IMR-90 (cell line): ENCODE results near the gene CDKL1. TPM values are rescaled to one million over a fixed set of nuclear protein-coding genes. Genes with fewer than 3 reads are reported as not detected.

ENCODE experiments used
- ATAC-seq: fragments of 200-7000 bp; cut with Tn5 transposase; 2 replicates; pipeline ENCODE4 v1.9.1; 2020; ENCODE audit warnings: low read depth, mild to moderate bottlenecking, moderate library complexity
- BruUV-seq: library from RNA; stranded (reverse); fragments of 400-500 nt; replicated peaks from 2 replicates; lab custom pipeline; 2021; lab: Mats Ljungman, UMichigan
- CTCF ChIA-PET: fragments of 300-600 bp; formaldehyde crosslinking; extraction: SDS; loops from one replicate; lab custom pipeline; 2021; ENCODE audit warnings: antibody characterized with exemption; lab: Yijun Ruan, JAX
- POLR2A ChIA-PET: fragments of 300-600 bp; sonication (Branson Sonifier 250); formaldehyde crosslinking; loops from one replicate; lab custom pipeline; 2022; ENCODE audit warnings: antibody characterized with exemption; ENCODE audit not compliant: unreplicated experiment; lab: Charles Lee
- DNase-seq: peaks from one replicate; pipeline ENCODE4 v3.0.0; 2013
- H2AFZ ChIP-seq: replicated peaks from 2 replicates; pipeline ENCODE3; 2013; ENCODE audit warnings: low read length, mild to moderate bottlenecking; ENCODE audit not compliant: poor library complexity
- H2AK5ac ChIP-seq: 2 replicates; pipeline ENCODE4 v1.6.1; 2013; ENCODE audit warnings: low read depth, low read length, inconsistent platforms
- H2AK9ac ChIP-seq: replicated peaks from 2 replicates; pipeline ENCODE3; 2013; ENCODE audit warnings: mild to moderate bottlenecking, low read depth, low read length, moderate library complexity; ENCODE audit not compliant: poor library complexity
- H2BK120ac ChIP-seq: 2 replicates; pipeline ENCODE4 v1.6.1; 2013; ENCODE audit warnings: low read depth, low read length, inconsistent platforms
- H2BK15ac ChIP-seq: 3 replicates; pipeline ENCODE4 v1.6.1; 2013; ENCODE audit warnings: low read depth, low read length, inconsistent platforms
- H2BK20ac ChIP-seq: 2 replicates; pipeline ENCODE4 v1.6.1; 2013; ENCODE audit warnings: low read depth, mild to moderate bottlenecking, inconsistent platforms, low read length, moderate library complexity
- H2BK5ac ChIP-seq: 2 replicates; pipeline ENCODE4 v1.6.1; 2013; ENCODE audit warnings: mild to moderate bottlenecking, low read depth, low read length, inconsistent platforms; ENCODE audit not compliant: poor library complexity, severe bottlenecking
- H3K14ac ChIP-seq: replicated peaks from 2 replicates; pipeline ENCODE4 v1.6.1; 2013; ENCODE audit warnings: low read depth, low read length, inconsistent platforms
- H3K18ac ChIP-seq: 2 replicates; pipeline ENCODE4 v1.6.1; 2013; ENCODE audit warnings: low read depth, low read length, control low read depth
- H3K23ac ChIP-seq: 2 replicates; pipeline ENCODE4 v1.6.1; 2013; ENCODE audit warnings: low read depth, low read length, inconsistent platforms
- H3K27ac ChIP-seq: 2 replicates; pipeline ENCODE4 v1.5.1; 2013; ENCODE audit warnings: mild to moderate bottlenecking, control low read depth, low read length; ENCODE audit not compliant: insufficient read depth
- H3K27me3 ChIP-seq: 2 replicates; pipeline ENCODE4 v1.6.1; 2013; ENCODE audit warnings: low read length; ENCODE audit not compliant: control insufficient read depth, insufficient read depth
- H3K36me3 ChIP-seq: 2 replicates; pipeline ENCODE4 v1.6.1; 2013; ENCODE audit warnings: low read length, mixed read lengths; ENCODE audit not compliant: control insufficient read depth, insufficient read depth
- H3K4ac ChIP-seq: 2 replicates; pipeline ENCODE4 v1.6.1; 2013; ENCODE audit warnings: low read depth, low read length, inconsistent platforms
- H3K4me1 ChIP-seq: 2 replicates; pipeline ENCODE4 v1.6.1; 2013; ENCODE audit warnings: low read length, mixed read lengths; ENCODE audit not compliant: control insufficient read depth, insufficient read depth
- H3K4me2 ChIP-seq: 2 replicates; pipeline ENCODE4 v1.6.1; 2013; ENCODE audit warnings: low read depth, mild to moderate bottlenecking, control low read depth, low read length, moderate library complexity
- H3K4me3 ChIP-seq: 2 replicates; pipeline ENCODE4 v1.5.1; 2013; ENCODE audit warnings: low read depth, mild to moderate bottlenecking, control low read depth, low read length, moderate library complexity; ENCODE audit not compliant: insufficient read depth
- H3K56ac ChIP-seq: 2 replicates; pipeline ENCODE4 v1.6.1; 2013; ENCODE audit warnings: low read length, inconsistent platforms; ENCODE audit not compliant: insufficient read depth; ENCODE audit errors: extremely low read depth
- H3K79me1 ChIP-seq, 2 experiments: 2 replicates each; pipeline ENCODE4 v1.6.1; 2013; ENCODE audit warnings: low read length in 2 of 2, inconsistent platforms in 1 of 2, low read depth in 1 of 2
- H3K9ac ChIP-seq: 2 replicates; pipeline ENCODE4 v1.6.1; 2013; ENCODE audit warnings: low read depth, low read length, control low read depth
- H3K9me1 ChIP-seq: 2 replicates; pipeline ENCODE4 v1.6.1; 2013; ENCODE audit warnings: low read length, inconsistent platforms; ENCODE audit not compliant: insufficient read depth
- H3K9me3 ChIP-seq: 2 replicates; pipeline ENCODE4 v1.6.1; 2013; ENCODE audit warnings: low read length; ENCODE audit not compliant: control insufficient read depth, insufficient read depth
- H4K20me1 ChIP-seq: 2 replicates; pipeline ENCODE4 v1.6.1; 2013; ENCODE audit warnings: low read length, inconsistent platforms; ENCODE audit not compliant: insufficient read depth
- H4K5ac ChIP-seq: 2 replicates; pipeline ENCODE4 v1.6.1; 2013; ENCODE audit warnings: mild to moderate bottlenecking, low read depth, low read length, control low read depth
- H4K8ac ChIP-seq, 2 experiments: 2 replicates each; pipeline ENCODE4 v1.6.1; 2013; ENCODE audit warnings: low read depth in 2 of 2, low read length in 2 of 2, control low read depth in 1 of 2, inconsistent platforms in 1 of 2
- H4K91ac ChIP-seq: 2 replicates; pipeline ENCODE4 v1.6.1; 2013; ENCODE audit warnings: low read depth, low read length, inconsistent platforms; ENCODE audit not compliant: insufficient read depth
- CEBPB ChIP-seq: IDR thresholded peaks from 2 replicates; pipeline ENCODE4 v1.6.1; 2012; ENCODE audit warnings: low read depth, low read length, improper control_type of control experiment
- MXI1 ChIP-seq: IDR thresholded peaks from 2 replicates; pipeline ENCODE4 v1.6.1; 2012; ENCODE audit warnings: low read depth, mild to moderate bottlenecking, low read length, moderate library complexity, borderline replicate concordance
- POLR2A ChIP-seq: IDR thresholded peaks from 2 replicates; pipeline ENCODE4 v1.6.1; 2012; ENCODE audit warnings: mild to moderate bottlenecking, low read depth, low read length
- WGBS, 2 experiments: methylation state at CpG; one replicate each; pipeline versions ENCODE4 v1.1.5 to v1.1.7; 2013; ENCODE audit warnings: missing lambda C conversion rate in 2 of 2; ENCODE audit not compliant: insufficient read length in 1 of 2; ENCODE audit errors: extremely low coverage in 2 of 2; 5-methylcytosine and 5-hydroxymethylcytosine counted together
- dilution Hi-C: fragments of 300-500 bp; cut with HindIII; formaldehyde crosslinking; loops from one replicate; pipeline ENCODE4 v1.14.3; 2018; ENCODE audit warnings: low sequenced_read_pairs; ENCODE audit not compliant: unreplicated experiment
- in situ Hi-C: fragments of 300-500 bp; cut with MboI; formaldehyde crosslinking; loops from 3 replicates; pipeline ENCODE4 v1.14.3; 2019; ENCODE audit warnings: low sequenced_read_pairs, inconsistent platforms, mixed read lengths
- intact Hi-C: fragments of 100-400 bp; cut with micrococcal nuclease; formaldehyde crosslinking; loops from 2 replicates; pipeline ENCODE4 v1.10.0; 2022
- polyA plus RNA-seq, 3 experiments: library from polyadenylated mRNA; depleted of rRNA; stranded (reverse); fragments of >200 nt; gene quantifications; 2 replicates each; pipeline ENCODE4 v1.2.3, GENCODE V29; 2012; ENCODE audit warnings: low replicate concordance in 1 of 3
- total RNA-seq: library from RNA; depleted of rRNA; stranded (reverse); fragments of >200 nt; gene quantifications from 2 replicates; pipeline ENCODE4 v1.2.3, GENCODE V29; 2012

The CDKL1 gene
- total and polyA plus RNA-seq, 2 of the 4 experiments (the other 2 are of a cell fraction): 1.9 to 3.8 TPM

DNA sequence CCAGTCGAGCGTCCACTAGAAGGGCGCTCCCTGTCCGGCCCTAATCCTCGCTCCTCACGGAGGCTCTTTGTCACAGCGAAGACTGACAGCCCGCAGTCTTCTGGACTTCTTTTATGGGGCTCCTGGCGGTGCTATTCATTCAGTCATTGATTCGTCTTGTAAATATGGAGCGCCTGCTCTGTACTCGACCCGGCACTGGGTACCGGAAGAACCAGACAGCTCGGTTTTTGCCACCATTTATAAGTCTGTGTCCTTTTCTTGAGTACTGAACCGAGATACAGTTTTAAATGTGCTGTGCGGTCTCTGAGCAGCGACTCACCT lies 84.0 kb downstream of the CDKL1 start:
- Histone ChIP-seq H3K4me3 (peak overlapping the region; percentile 76), H4K20me1 (no peaks in the 10 kb centered on the region), H2BK120ac (no peak overlapping the region), H3K27ac (peak overlapping the region; percentile 82), H3K27me3 (no peaks in the 10 kb centered on the region), H2AFZ (peak overlapping the region; percentile 96), H3K4me2 (peak overlapping the region; percentile 99), H3K14ac (peak overlapping the region; percentile 74), H2BK15ac (no peak overlapping the region), H3K4ac (peak overlapping the region; percentile 71), H4K5ac (peak overlapping the region; percentile 14), H3K36me3 (no peaks in the 10 kb centered on the region), H4K91ac (peak overlapping the region; percentile 69), H2AK5ac (no peak overlapping the region; the same call in none of the 2 replicates), H3K18ac (peak overlapping the region; percentile 67; the same call in 1 of the 2 replicates), H3K56ac (peak overlapping the region; percentile 43; the same call in 1 of the 2 replicates), H2BK20ac (no peak overlapping the region), H3K9ac (peak overlapping the region; percentile 86), H3K79me1 (peaks cover 15 to 38% of the 10 kb centered on the region in 2 experiments), H3K4me1 (peaks cover 4% of the 10 kb centered on the region), H3K9me1 (peaks cover 3% of the 10 kb centered on the region), H3K23ac (peak overlapping the region; percentile 39), H2BK5ac (peak overlapping the region; percentile 65), H2AK9ac (peak overlapping the region; percentile 84), H3K9me3 (no peaks in the 10 kb centered on the region), H4K8ac (peak overlapping the region; percentile 79 to 84)
- BruUV-seq: no TSS peak
- intact Hi-C loops: no loop called here
- in situ Hi-C loops: no loop called here
- ChIA-PET POLR2A (interaction anchor here (0.5 to 0.8 kb wide), 9 partner anchors 16 to 473 kb away, joined by 3 to 6 read pairs (median 3); partner anchors contain the start of gene SOS2), CTCF (interaction anchor here (1.8 kb wide), 1 partner anchor 15 kb away, joined by 4 read pairs; no protein-coding TSS in a partner anchor)
- WGBS, 2 experiments: 3% methylated on average over 12 of the region's 18 CpGs; no CpG with 5 or more reads in 1 of the 2 experiments
- dilution Hi-C loops: no loop called here
- DNase-seq (no peak), ATAC-seq (no peak; the same call in 1 of the 2 replicates)
- TF ChIP-seq CEBPB: no peak
- peak; percentile 1; the same call in 1 of the 2 replicates for TF ChIP-seq MXI1
- 0 out of 2 replicates have a peak, but pooled peaks have one; percentile 65 for TF ChIP-seq POLR2A
